Mesothelial cell of epicardium (in vitro differentiated cells): ENCODE results near the gene ZNF765. TPM values are rescaled to one million over a fixed set of nuclear protein-coding genes. Genes with fewer than 3 reads are reported as not detected.

Experiments used
- DNase-seq, 2 experiments: peaks; one replicate each; pipeline ENCODE4 v3.0.0; 2021; ENCODE audit warnings: low spot score in 2 of 2; ENCODE audit not compliant: unreplicated experiment in 2 of 2
- H3K27ac Mint-ChIP-seq: 2 replicates; pipeline ENCODE4 v1.8.0; 2021; ENCODE audit warnings: mixed read lengths
- H3K27me3 Mint-ChIP-seq: 2 replicates; pipeline ENCODE4 v1.8.0; 2021; ENCODE audit warnings: low read depth, mixed read lengths
- H3K36me3 Mint-ChIP-seq: 2 replicates; pipeline ENCODE4 v1.8.0; 2021; ENCODE audit warnings: mixed read lengths
- H3K4me1 Mint-ChIP-seq: 2 replicates; pipeline ENCODE4 v1.8.0; 2021; ENCODE audit warnings: mixed read lengths
- H3K4me3 Mint-ChIP-seq: 2 replicates; pipeline ENCODE4 v1.8.0; 2021; ENCODE audit warnings: mild to moderate bottlenecking, moderate library complexity, mixed read lengths
- H3K9me3 Mint-ChIP-seq: 2 replicates; pipeline ENCODE4 v1.8.0; 2021; ENCODE audit warnings: mixed read lengths
- total RNA-seq: library from RNA; stranded (reverse); gene quantifications from 3 replicates; pipeline ENCODE4 v1.2.1, GENCODE V29; 2021
- TF ChIP-seq, protein P1 (sequence below): fragments of 200-600 bp; sonication (generic); IDR thresholded peaks from one replicate; pipeline ENCODE4 v1.5.0; 2021; ENCODE audit warnings: antibody characterized with exemption; ENCODE audit not compliant: unreplicated experiment

ZNF765 gene
- total RNA-seq, 1 donor from 2014 or later, result 17.7 TPM

DNA sequence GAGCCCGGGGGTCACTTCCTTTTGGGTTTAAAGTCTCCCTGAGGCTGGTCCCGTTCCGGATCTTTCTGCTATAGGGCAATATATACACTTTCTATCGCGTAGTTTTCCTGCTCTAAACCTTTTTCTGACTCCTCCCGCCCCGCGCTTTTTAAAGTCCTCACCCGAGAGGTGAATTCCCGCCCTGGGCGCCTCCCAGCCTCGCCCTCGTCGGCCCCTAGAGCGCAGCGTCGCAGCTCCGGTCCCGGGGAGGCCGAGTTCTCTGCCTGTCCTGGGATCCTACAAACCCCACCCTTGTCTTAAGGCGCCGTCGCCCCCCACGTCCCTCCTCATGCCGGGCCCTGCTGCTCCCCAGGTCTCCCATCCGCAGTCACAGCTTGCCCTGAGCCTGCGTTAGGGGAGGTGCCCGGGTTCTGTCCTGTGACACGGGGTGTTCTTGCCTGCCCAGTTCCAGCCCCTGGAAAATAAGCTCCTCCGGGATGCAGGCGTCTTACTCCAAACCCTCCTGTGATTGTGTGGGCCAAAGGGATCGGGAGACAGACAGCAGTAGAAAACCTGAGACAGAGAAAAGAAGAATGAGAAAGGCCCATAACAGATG, 29.0 kb upstream of the ZNF765 start:
- TF ChIP-seq, protein P1, sequence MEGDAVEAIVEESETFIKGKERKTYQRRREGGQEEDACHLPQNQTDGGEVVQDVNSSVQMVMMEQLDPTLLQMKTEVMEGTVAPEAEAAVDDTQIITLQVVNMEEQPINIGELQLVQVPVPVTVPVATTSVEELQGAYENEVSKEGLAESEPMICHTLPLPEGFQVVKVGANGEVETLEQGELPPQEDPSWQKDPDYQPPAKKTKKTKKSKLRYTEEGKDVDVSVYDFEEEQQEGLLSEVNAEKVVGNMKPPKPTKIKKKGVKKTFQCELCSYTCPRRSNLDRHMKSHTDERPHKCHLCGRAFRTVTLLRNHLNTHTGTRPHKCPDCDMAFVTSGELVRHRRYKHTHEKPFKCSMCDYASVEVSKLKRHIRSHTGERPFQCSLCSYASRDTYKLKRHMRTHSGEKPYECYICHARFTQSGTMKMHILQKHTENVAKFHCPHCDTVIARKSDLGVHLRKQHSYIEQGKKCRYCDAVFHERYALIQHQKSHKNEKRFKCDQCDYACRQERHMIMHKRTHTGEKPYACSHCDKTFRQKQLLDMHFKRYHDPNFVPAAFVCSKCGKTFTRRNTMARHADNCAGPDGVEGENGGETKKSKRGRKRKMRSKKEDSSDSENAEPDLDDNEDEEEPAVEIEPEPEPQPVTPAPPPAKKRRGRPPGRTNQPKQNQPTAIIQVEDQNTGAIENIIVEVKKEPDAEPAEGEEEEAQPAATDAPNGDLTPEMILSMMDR, result no peak
- Mint-ChIP-seq H3K27me3 (no peaks in the 10 kb centered on the region), H3K4me3 (peak overlapping the region; percentile 92)

DNA sequence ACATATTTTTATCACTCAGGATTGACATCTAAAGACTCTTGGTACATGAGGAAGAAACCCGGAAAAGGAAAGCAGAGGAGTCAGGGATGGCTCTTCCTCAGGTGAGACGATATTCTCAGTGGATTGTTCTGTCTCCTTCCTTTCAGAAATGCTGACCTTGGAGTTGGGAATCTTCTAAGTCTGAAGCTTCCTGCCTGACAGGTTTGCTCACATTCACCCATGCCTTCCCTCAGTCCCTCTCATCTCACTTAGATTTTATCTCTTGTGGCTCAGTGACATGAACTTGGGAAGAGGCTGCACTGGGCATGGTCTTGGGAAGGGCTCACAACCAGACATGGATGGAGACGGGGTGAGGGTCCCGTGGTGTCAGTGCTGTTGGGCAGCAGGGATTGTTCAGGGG, 22.8 kb upstream of the ZNF765 start:
- H3K27ac Mint-ChIP-seq, result peak overlapping the region; percentile 22
- no peak for DNase-seq
- TF ChIP-seq, protein P1, result no peak
- peaks cover 22% of the 10 kb centered on the region for H3K36me3 Mint-ChIP-seq
- peaks cover 14% of the 10 kb centered on the region for H3K4me1 Mint-ChIP-seq
- H3K9me3 Mint-ChIP-seq, result no peaks in the 10 kb centered on the region
- no peak overlapping the region for H3K4me3 Mint-ChIP-seq
- H3K27me3 Mint-ChIP-seq, result no peaks in the 10 kb centered on the region

More for the DNA sequence above, 29.0 kb upstream of the ZNF765 start:
- peak overlapping the region; percentile 96 for H3K27ac Mint-ChIP-seq
- peaks cover 28% of the 10 kb centered on the region for H3K4me1 Mint-ChIP-seq
- H3K9me3 Mint-ChIP-seq, result no peaks in the 10 kb centered on the region
- H3K36me3 Mint-ChIP-seq, result no peaks in the 10 kb centered on the region
- peak in 1 of 2 experiments; percentile 50 for DNase-seq

DNA sequence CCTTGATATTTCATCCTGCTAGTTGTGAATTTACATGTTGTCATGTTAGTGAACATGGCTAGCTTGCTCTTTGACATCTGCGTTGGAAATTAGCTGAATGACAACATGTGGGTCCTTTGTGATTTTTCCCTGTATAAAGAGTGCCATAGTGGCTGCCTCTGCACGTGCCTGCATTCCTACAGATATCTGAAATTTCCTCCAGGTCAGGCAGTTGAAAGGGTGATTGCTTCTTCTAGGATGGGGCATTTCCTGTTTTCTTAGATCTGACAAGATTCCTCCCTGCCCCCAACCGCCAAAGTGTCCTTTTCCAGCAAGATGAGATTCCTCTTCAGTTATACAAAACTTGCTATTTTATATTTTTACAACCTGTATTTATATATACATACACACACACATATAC, 20.7 kb upstream of the ZNF765 start:
- Mint-ChIP-seq H3K27ac (no peak overlapping the region), H3K4me3 (no peak overlapping the region), H3K4me1 (peaks cover 6% of the 10 kb centered on the region), H3K27me3 (no peaks in the 10 kb centered on the region), H3K36me3 (peaks cover 38% of the 10 kb centered on the region), H3K9me3 (no peaks in the 10 kb centered on the region)
- no peak for DNase-seq
- TF ChIP-seq, protein P1, result no peak

DNA sequence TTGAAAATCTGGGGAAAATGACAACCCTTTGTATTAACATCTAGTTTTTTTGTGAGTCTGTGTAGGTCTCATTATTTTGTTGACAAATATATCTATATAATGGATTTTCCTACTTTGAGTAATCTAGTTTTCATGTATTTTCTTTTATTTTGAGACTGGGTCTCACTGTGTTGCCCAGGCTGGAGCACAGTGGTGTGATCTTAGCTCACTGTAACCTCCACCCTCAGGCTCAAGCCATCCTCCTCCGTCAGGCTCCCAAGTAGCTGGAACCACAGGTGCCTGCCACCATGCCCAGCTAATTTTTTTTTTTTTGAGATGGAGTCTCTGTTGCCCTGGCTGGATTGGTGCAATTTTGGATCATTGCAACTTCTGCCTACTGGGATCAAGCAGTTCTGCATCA, 20.2 kb upstream of the ZNF765 start:
- peaks cover 6% of the 10 kb centered on the region for H3K4me1 Mint-ChIP-seq
- H3K4me3 Mint-ChIP-seq, result no peak overlapping the region
- no peak for DNase-seq
- H3K9me3 Mint-ChIP-seq, result no peaks in the 10 kb centered on the region
- H3K27me3 Mint-ChIP-seq, result no peaks in the 10 kb centered on the region
- TF ChIP-seq, protein P1, result no peak
- H3K36me3 Mint-ChIP-seq, result peaks cover 42% of the 10 kb centered on the region
- H3K27ac Mint-ChIP-seq, result no peak overlapping the region

DNA sequence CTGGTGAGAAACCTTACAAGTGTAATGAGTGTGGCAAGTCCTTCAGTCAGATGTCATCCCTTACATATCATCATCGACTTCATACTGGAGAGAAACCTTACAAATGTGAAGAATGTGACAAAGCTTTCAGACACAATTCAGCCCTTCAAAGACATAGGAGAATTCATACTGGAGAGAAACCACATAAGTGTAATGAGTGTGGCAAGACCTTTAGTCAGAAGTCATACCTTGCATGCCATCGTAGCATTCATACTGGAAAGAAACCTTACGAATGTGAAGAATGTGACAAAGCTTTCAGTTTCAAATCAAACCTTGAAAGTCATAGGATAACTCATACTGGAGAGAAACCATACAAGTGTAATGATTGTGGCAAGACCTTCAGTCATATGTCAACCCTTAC, 13.6 kb upstream of the ZNF765 start:
- Mint-ChIP-seq H3K27me3 (no peaks in the 10 kb centered on the region), H3K4me3 (no peak overlapping the region), H3K27ac (no peak overlapping the region), H3K4me1 (no peaks in the 10 kb centered on the region), H3K9me3 (peaks cover 57% of the 10 kb centered on the region), H3K36me3 (peaks cover 85% of the 10 kb centered on the region)
- no peak for DNase-seq
- TF ChIP-seq, protein P1, result no peak

DNA sequence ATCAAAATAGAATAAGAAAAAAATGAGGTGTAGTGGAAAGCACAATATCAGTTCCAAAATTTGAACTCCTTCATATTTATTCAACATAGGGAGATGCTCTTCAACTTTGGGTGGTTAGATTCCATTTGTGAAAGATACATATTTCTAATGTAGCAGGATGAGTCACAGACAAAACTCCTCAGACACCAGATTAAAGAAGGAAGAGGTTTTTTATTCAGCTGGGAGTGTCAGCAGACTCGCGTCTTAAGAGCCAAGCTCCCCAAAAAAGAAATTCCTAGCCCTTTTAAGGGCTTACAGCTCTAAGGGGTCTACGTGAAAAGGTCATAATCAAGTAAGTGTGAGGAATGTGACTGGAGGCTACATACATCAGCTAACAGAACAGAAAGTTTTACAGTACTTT, 6.8 kb upstream of the ZNF765 start:
- no peaks in the 10 kb centered on the region for H3K4me1 Mint-ChIP-seq
- TF ChIP-seq, protein P1, result no peak
- H3K9me3 Mint-ChIP-seq, result peaks cover 50% of the 10 kb centered on the region
- H3K4me3 Mint-ChIP-seq, result no peak overlapping the region
- DNase-seq, result no peak
- H3K27me3 Mint-ChIP-seq, result no peaks in the 10 kb centered on the region
- peaks cover 47% of the 10 kb centered on the region for H3K36me3 Mint-ChIP-seq
- H3K27ac Mint-ChIP-seq, result no peak overlapping the region
